Trophoblast cell (in vitro differentiated cells and primary cell): ENCODE data around the gene TMEM135.

Experiments used
- DNase-seq, 2 donors: peaks; one replicate each; pipeline ENCODE4 v3.0.0-alpha.2; 2016
- H2AFZ ChIP-seq: 2 replicates; pipeline ENCODE4 v1.6.1; 2013; ENCODE audit warnings: low read length, moderate library complexity, mild to moderate bottlenecking; ENCODE audit not compliant: insufficient read depth, poor library complexity
- H2AK5ac ChIP-seq: 2 replicates; pipeline ENCODE4 v1.6.1; 2013; ENCODE audit warnings: mild to moderate bottlenecking, low read length
- H2BK120ac ChIP-seq: 2 replicates; pipeline ENCODE4 v1.6.1; 2013; ENCODE audit warnings: low read length, mild to moderate bottlenecking, moderate library complexity; ENCODE audit not compliant: insufficient read depth, poor library complexity
- H2BK12ac ChIP-seq: 2 replicates; pipeline ENCODE4 v1.6.1; 2013; ENCODE audit warnings: mild to moderate bottlenecking, low read length, moderate library complexity
- H2BK5ac ChIP-seq: 2 replicates; pipeline ENCODE4 v1.6.1; 2013; ENCODE audit warnings: low read length, low read depth, moderate library complexity, mild to moderate bottlenecking; ENCODE audit not compliant: poor library complexity
- H3K14ac ChIP-seq: 2 replicates; pipeline ENCODE4 v1.6.1; 2013; ENCODE audit warnings: mild to moderate bottlenecking, low read length
- H3K18ac ChIP-seq: 2 replicates; pipeline ENCODE4 v1.6.1; 2013; ENCODE audit warnings: mild to moderate bottlenecking, low read length
- H3K23ac ChIP-seq: 2 replicates; pipeline ENCODE4 v1.6.1; 2013; ENCODE audit warnings: low read length
- H3K27ac ChIP-seq: 2 replicates; pipeline ENCODE4 v1.5.1; 2013; ENCODE audit warnings: low read depth, mild to moderate bottlenecking, inconsistent platforms, low read length, moderate library complexity
- H3K27me3 ChIP-seq: 2 replicates; pipeline ENCODE4 v1.6.1; 2013; ENCODE audit warnings: inconsistent platforms, mild to moderate bottlenecking, low read length, moderate library complexity; ENCODE audit not compliant: insufficient read depth
- H3K36me3 ChIP-seq, 2 experiments: 1 replicate in 1 of 2; 2 replicates in 1 of 2; pipeline ENCODE4 v1.6.1; 2013; ENCODE audit warnings: low read length in 2 of 2, mild to moderate bottlenecking in 2 of 2, moderate library complexity in 1 of 2; ENCODE audit not compliant: insufficient read depth in 2 of 2, control insufficient read depth in 1 of 2
- H3K4ac ChIP-seq: 2 replicates; pipeline ENCODE4 v1.6.1; 2013; ENCODE audit warnings: low read depth, mild to moderate bottlenecking, low read length, moderate library complexity
- H3K4me1 ChIP-seq, 2 experiments: 1 replicate in 1 of 2; 2 replicates in 1 of 2; pipeline ENCODE4 v1.6.1; 2013; ENCODE audit warnings: low read length in 2 of 2, mild to moderate bottlenecking in 2 of 2, moderate library complexity in 1 of 2; ENCODE audit not compliant: insufficient read depth in 2 of 2, control insufficient read depth in 1 of 2
- H3K4me2 ChIP-seq: 2 replicates; pipeline ENCODE4 v1.6.1; 2013; ENCODE audit warnings: inconsistent platforms, mild to moderate bottlenecking, low read length, moderate library complexity
- H3K4me3 ChIP-seq: 2 replicates; pipeline ENCODE4 v1.5.1; 2013; ENCODE audit warnings: mild to moderate bottlenecking, low read depth, low read length, inconsistent platforms
- H3K79me1 ChIP-seq: one replicate; pipeline ENCODE4 v1.6.1; 2013; ENCODE audit warnings: low read length
- H3K79me2 ChIP-seq: 2 replicates; pipeline ENCODE4 v1.6.1; 2013; ENCODE audit warnings: low read length, mild to moderate bottlenecking; ENCODE audit not compliant: control insufficient read depth, insufficient read depth, poor library complexity
- H3K9ac ChIP-seq: 2 replicates; pipeline ENCODE4 v1.6.1; 2013; ENCODE audit warnings: mild to moderate bottlenecking, low read length
- H3K9me3 ChIP-seq: 2 replicates; pipeline ENCODE4 v1.6.1; 2013; ENCODE audit warnings: low read depth, mild to moderate bottlenecking, control low read depth, inconsistent platforms, low read length; ENCODE audit not compliant: insufficient read depth
- H4K12ac ChIP-seq: 2 replicates; pipeline ENCODE4 v1.6.1; 2013; ENCODE audit warnings: low read depth, mild to moderate bottlenecking, low read length, moderate library complexity
- H4K8ac ChIP-seq: 2 replicates; pipeline ENCODE4 v1.6.1; 2013; ENCODE audit warnings: low read depth, mild to moderate bottlenecking, low read length, moderate library complexity
- H4K91ac ChIP-seq: one replicate; pipeline ENCODE4 v1.6.1; 2013; ENCODE audit warnings: low read depth, mild to moderate bottlenecking, low read length, moderate library complexity
- WGBS: extraction: QIAGEN DNeasy Blood & Tissue Kit; methylation state at CpG from one replicate; pipeline ENCODE4 v1.1.7; 2013; ENCODE audit warnings: missing lambda C conversion rate; ENCODE audit not compliant: insufficient read length, insufficient coverage; ENCODE audit errors: extremely low coverage; 5-methylcytosine and 5-hydroxymethylcytosine counted together

TMEM135 gene

DNA sequence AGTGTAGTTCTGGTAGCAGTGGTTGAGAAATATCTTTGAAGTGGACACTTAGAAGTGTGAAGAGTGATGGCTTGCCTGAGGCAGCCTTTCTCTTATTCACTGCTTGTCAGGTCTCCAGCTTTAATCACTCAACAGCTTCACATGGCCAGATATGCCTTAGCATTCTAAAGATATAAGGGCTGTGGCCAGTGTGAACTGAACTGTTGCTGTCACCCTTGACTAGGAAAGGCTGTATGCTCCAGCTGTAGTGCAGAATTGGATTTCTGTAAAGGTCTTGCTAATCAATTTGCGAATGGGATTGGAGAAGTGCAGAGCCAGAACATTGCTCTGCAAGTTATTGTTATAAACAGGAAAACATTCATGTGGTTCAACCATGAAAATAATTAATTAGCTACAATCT, 266.7 kb downstream of the TMEM135 start:
- Histone ChIP-seq H2BK12ac (no peak overlapping the region), H3K18ac (no peak overlapping the region), H3K36me3 (peaks cover 0 to 3% of the 10 kb centered on the region in 2 experiments), H3K4me1 (no peaks in the 10 kb centered on the region), H2AK5ac (no peak overlapping the region), H3K9me3 (no peaks in the 10 kb centered on the region), H3K27ac (no peak overlapping the region), H3K14ac (no peak overlapping the region), H2BK5ac (no peak overlapping the region), H3K4ac (no peak overlapping the region), H4K8ac (no peak overlapping the region), H3K9ac (no peak overlapping the region), H3K27me3 (no peaks in the 10 kb centered on the region), H3K4me3 (no peak overlapping the region), H4K12ac (no peak overlapping the region), H3K79me2 (no peaks in the 10 kb centered on the region), H3K4me2 (no peak overlapping the region), H2BK120ac (no peak overlapping the region), H3K23ac (no peak overlapping the region), H4K91ac (no peak overlapping the region), H3K79me1 (no peaks in the 10 kb centered on the region), H2AFZ (no peak overlapping the region)
- no CpG with 5 or more reads among the region's 1 CpG for WGBS
- no peak for DNase-seq

GRCh38 chr11:87306262-87306851, 268.6 kb downstream of the TMEM135 start:
- no peak overlapping the region for H2BK120ac ChIP-seq
- H3K36me3 ChIP-seq = peaks cover 0 to 3% of the 10 kb centered on the region in 2 experiments
- H4K91ac ChIP-seq = no peak overlapping the region
- no peak overlapping the region for H3K27ac ChIP-seq
- no peak overlapping the region for H4K12ac ChIP-seq
- no peak overlapping the region for H3K23ac ChIP-seq
- no peak overlapping the region for H4K8ac ChIP-seq
- no peak for DNase-seq
- H3K4me3 ChIP-seq = no peak overlapping the region
- no peak overlapping the region for H3K18ac ChIP-seq
- H3K79me2 ChIP-seq = no peaks in the 10 kb centered on the region
- no peaks in the 10 kb centered on the region for H3K4me1 ChIP-seq
- no peak overlapping the region for H2AFZ ChIP-seq
- WGBS = no CpG with 5 or more reads among the region's 1 CpG
- no peak overlapping the region for H3K14ac ChIP-seq
- H2BK5ac ChIP-seq = no peak overlapping the region
- H3K79me1 ChIP-seq = no peaks in the 10 kb centered on the region
- no peak overlapping the region for H2AK5ac ChIP-seq
- no peaks in the 10 kb centered on the region for H3K27me3 ChIP-seq
- H3K4ac ChIP-seq = no peak overlapping the region
- H3K4me2 ChIP-seq = no peak overlapping the region
- no peak overlapping the region for H2BK12ac ChIP-seq
- no peak overlapping the region for H3K9ac ChIP-seq
- no peaks in the 10 kb centered on the region for H3K9me3 ChIP-seq

- H4K8ac ChIP-seq = no peak overlapping the region
- no peak overlapping the region for H3K18ac ChIP-seq
- H3K36me3 ChIP-seq = peaks cover 0 to 3% of the 10 kb centered on the region in 2 experiments
- H3K4me3 ChIP-seq = no peak overlapping the region
- no peaks in the 10 kb centered on the region for H3K27me3 ChIP-seq
- H3K23ac ChIP-seq = no peak overlapping the region
- no peak overlapping the region for H3K4me2 ChIP-seq
- H4K91ac ChIP-seq = no peak overlapping the region
- no peak overlapping the region for H2BK12ac ChIP-seq
- no peaks in the 10 kb centered on the region for H3K4me1 ChIP-seq
- no peaks in the 10 kb centered on the region for H3K79me2 ChIP-seq
- H3K9me3 ChIP-seq = no peaks in the 10 kb centered on the region
- no peak overlapping the region for H2BK5ac ChIP-seq
- H3K9ac ChIP-seq = no peak overlapping the region
- H3K4ac ChIP-seq = no peak overlapping the region
- no peak overlapping the region for H2AK5ac ChIP-seq
- WGBS = no CpG with 5 or more reads among the region's 1 CpG
- H3K27ac ChIP-seq = no peak overlapping the region
- H2AFZ ChIP-seq = no peak overlapping the region
- no peak for DNase-seq
- H3K79me1 ChIP-seq = no peaks in the 10 kb centered on the region
- no peak overlapping the region for H4K12ac ChIP-seq
- H3K14ac ChIP-seq = no peak overlapping the region
- no peak overlapping the region for H2BK120ac ChIP-seq
Measured at GRCh38 chr11:87307101-87307500, 269.4 kb downstream of the TMEM135 start.

DNA sequence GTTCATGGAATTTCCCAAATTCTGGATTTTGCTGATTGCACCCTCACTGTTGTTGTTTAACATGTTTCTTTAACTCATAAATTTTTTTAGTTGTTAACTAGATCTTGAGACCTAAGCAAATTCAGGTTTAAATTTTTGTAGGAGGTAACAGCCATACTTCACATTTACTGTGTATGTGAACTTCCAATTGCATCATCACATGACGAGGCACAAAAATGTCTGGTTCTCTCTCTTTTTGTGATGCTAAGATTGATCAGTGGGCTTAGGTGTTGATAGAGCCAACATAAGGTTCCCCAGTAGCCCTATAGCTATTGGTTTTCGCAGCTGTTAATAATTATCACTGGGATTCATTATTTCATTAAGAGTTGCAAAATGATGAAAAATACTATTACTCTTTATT, 277.5 kb downstream of the TMEM135 start:
- no peak overlapping the region for H2BK5ac ChIP-seq
- no peak overlapping the region for H3K4ac ChIP-seq
- H4K91ac ChIP-seq = no peak overlapping the region
- no peak overlapping the region for H3K14ac ChIP-seq
- no peak overlapping the region for H2AK5ac ChIP-seq
- no peak overlapping the region for H4K8ac ChIP-seq
- H3K4me3 ChIP-seq = no peak overlapping the region
- no CpG with 5 or more reads among the region's 2 CpGs for WGBS
- no peak overlapping the region for H3K27ac ChIP-seq
- no peaks in the 10 kb centered on the region for H3K36me3 ChIP-seq
- no peak overlapping the region for H3K18ac ChIP-seq
- no peak overlapping the region for H3K9ac ChIP-seq
- no peak overlapping the region for H2BK12ac ChIP-seq
- H3K9me3 ChIP-seq = no peaks in the 10 kb centered on the region
- H3K4me2 ChIP-seq = no peak overlapping the region
- no peaks in the 10 kb centered on the region for H3K27me3 ChIP-seq
- no peaks in the 10 kb centered on the region for H3K79me2 ChIP-seq
- no peak overlapping the region for H2AFZ ChIP-seq
- H3K23ac ChIP-seq = no peak overlapping the region
- H2BK120ac ChIP-seq = no peak overlapping the region
- no peaks in the 10 kb centered on the region for H3K4me1 ChIP-seq
- H4K12ac ChIP-seq = no peak overlapping the region
- no peaks in the 10 kb centered on the region for H3K79me1 ChIP-seq
- DNase-seq = no peak
